Right renal cortex interstitium (tissue), 3 donors: ENCODE measurements around the gene EGFL8. TPM values are rescaled to one million over a fixed set of nuclear protein-coding genes. Genes with fewer than 3 reads are reported as not detected.

Experiments
- polyA plus RNA-seq, 3 donors: library from polyadenylated mRNA; unstranded; fragments of 120-200 nt; gene quantifications; one replicate each; pipeline ENCODE4 v1.2.1, GENCODE V29; 2013; ENCODE audit not compliant: insufficient read length in 3 of 3

EGFL8 gene
- polyA plus RNA-seq, 3 donors, result 13.7 to 16.5 (median 16.3) TPM

Other genes starting within 250 kb of the EGFL8 start
- 1 to 10 TPM; 3.3 to 4.3 (median 4.0) TPM for gene C2, start 236.9 kb upstream of the EGFL8 start, polyA plus RNA-seq
- gene CFB, start 218.5 kb upstream of the EGFL8 start, polyA plus RNA-seq, result 10 to 100 TPM in 1 of 3 donors, 1 to 10 TPM in 2; 5.0 to 17.5 (median 5.7) TPM
- 10 to 100 TPM; 90.8 to 94.0 (median 92.7) TPM for gene NELFE, start 205.6 kb upstream of the EGFL8 start, polyA plus RNA-seq
- 10 to 100 TPM; 35.7 to 49.2 (median 37.6) TPM for gene SKIC2, start 205.4 kb upstream of the EGFL8 start, polyA plus RNA-seq
- gene DXO, start 192.5 kb upstream of the EGFL8 start, polyA plus RNA-seq, result 10 to 100 TPM; 25.7 to 26.8 (median 26.0) TPM
- 10 to 100 TPM; 10.9 to 22.9 (median 13.1) TPM for gene C4A, start 182.5 kb upstream of the EGFL8 start, polyA plus RNA-seq
- 10 to 100 TPM; 12.0 to 24.1 (median 14.0) TPM for gene C4B, start 149.8 kb upstream of the EGFL8 start, polyA plus RNA-seq
- gene CYP21A2, start 126.2 kb upstream of the EGFL8 start, polyA plus RNA-seq, result 1 to 10 TPM in 1 of 3 donors, under 1 TPM in 2; 0.55 to 1.3 (median 0.58) TPM
- 1 to 10 TPM; 2.4 to 2.7 (median 2.5) TPM for gene TNXB, start 55.3 kb upstream of the EGFL8 start, polyA plus RNA-seq
- 10 to 100 TPM; 83.2 to 94.0 (median 84.1) TPM for gene ATF6B, start 36.3 kb upstream of the EGFL8 start, polyA plus RNA-seq
- gene FKBPL, start 34.3 kb upstream of the EGFL8 start, polyA plus RNA-seq, result 1 to 10 TPM; 7.0 to 7.5 (median 7.5) TPM
- 1 to 10 TPM; 2.0 to 2.5 (median 2.1) TPM for gene PRRT1, start 12.7 kb upstream of the EGFL8 start, polyA plus RNA-seq
- gene PPT2, start 10.5 kb upstream of the EGFL8 start, polyA plus RNA-seq, result 10 to 100 TPM; 28.5 to 32.0 (median 28.8) TPM
- gene AGPAT1, start 11.5 kb downstream of the EGFL8 start, polyA plus RNA-seq, result 100 to 1,000 TPM in 1 of 3 donors, 10 to 100 TPM in 2; 93.5 to 106 (median 99.4) TPM
- gene RNF5, start 13.8 kb downstream of the EGFL8 start, polyA plus RNA-seq, result 100 to 1,000 TPM in 1 of 3 donors, 10 to 100 TPM in 2; 93.0 to 113 (median 98.6) TPM
- 10 to 100 TPM in 2 of 3 donors, 1 to 10 TPM in 1; 8.6 to 15.8 (median 10.8) TPM for gene AGER, start 19.7 kb downstream of the EGFL8 start, polyA plus RNA-seq
- 100 to 1,000 TPM; 150 to 165 (median 155) TPM for gene PBX2, start 25.6 kb downstream of the EGFL8 start, polyA plus RNA-seq
- gene GPSM3, start 28.0 kb downstream of the EGFL8 start, polyA plus RNA-seq, result 1 to 10 TPM; 7.7 to 9.9 (median 8.4) TPM
- gene NOTCH4, start 59.5 kb downstream of the EGFL8 start, polyA plus RNA-seq, result 10 to 100 TPM; 13.2 to 16.5 (median 14.1) TPM
- gene TSBP1, start 207.3 kb downstream of the EGFL8 start, polyA plus RNA-seq, result not detected
- 1 to 10 TPM in 1 of 3 donors, under 1 TPM in 2; 0.16 to 1.3 (median 0.37) TPM for gene BTNL2, start 242.6 kb downstream of the EGFL8 start, polyA plus RNA-seq